Pancreas (tissue), 10 donors: ENCODE data around the gene KDM7A. TPM values are rescaled to one million over a fixed set of nuclear protein-coding genes. Genes with fewer than 3 reads are reported as not detected.

Source experiments
- ATAC-seq, 4 donors: fragments of 200-7000 bp; cut with Tn5 transposase; one replicate each; pipeline versions ENCODE4 v1.8.0 to v1.9.1; 2020; ENCODE audit warnings: mild to moderate bottlenecking in 4 of 4, moderate library complexity in 4 of 4
- DNase-seq, 6 donors: peaks; one replicate each; pipeline ENCODE4 v3.0.0-alpha.2; 2020
- FAIRE-seq: peaks from 2 replicates; lab custom pipeline; 2012; peaks lifted over from hg19 to GRCh38; lab: Jason Lieb, UNC
- H3K27ac ChIP-seq, 4 donors: fragments of 200-600 bp; sonication (generic); 1 replicate in 3 of 4; 2 replicates in 1 of 4; pipeline versions ENCODE4 v1.5.0 to v1.8.0; 2020
- H3K27me3 ChIP-seq, 4 donors: fragments of 200-600 bp; one replicate each; pipeline ENCODE4 v1.8.0; 2021
- H3K36me3 ChIP-seq, 3 donors: fragments of 200-600 bp; sonication (generic) in 1 of 3; one replicate each; pipeline versions ENCODE4 v1.5.0 to v1.8.0; 2020 to 2021
- H3K4me1 ChIP-seq, 3 donors: fragments of 200-600 bp; one replicate each; pipeline ENCODE4 v1.8.0; 2021
- H3K4me3 ChIP-seq, 4 donors: fragments of 200-600 bp; sonication (generic) in 2 of 4; one replicate each; pipeline versions ENCODE4 v1.5.0 to v1.8.0; 2020 to 2021
- H3K9me3 ChIP-seq, 4 donors: fragments of 200-600 bp; one replicate each; pipeline ENCODE4 v1.8.0; 2021
- WGBS, 2 donors: extraction: QIAGEN DNeasy Blood & Tissue Kit; methylation state at CpG; one replicate each; pipeline ENCODE4 v1.1.7; 2013; 5-methylcytosine and 5-hydroxymethylcytosine counted together
- intact Hi-C, 3 donors: fragments of 100-400 bp; cut with DNase I; formaldehyde crosslinking; loops; one replicate each; pipeline versions ENCODE4 v1.11.1 to v1.14.2; 2022
- polyA plus RNA-seq, 2 donors: library from polyadenylated mRNA; stranded (reverse); fragments of 200-250 nt; gene quantifications; one replicate each; pipeline ENCODE4 v1.2.3, GENCODE V29; 2013
- total RNA-seq, 6 donors: library from RNA; stranded (reverse); fragmentation: NEBNext Ultra II Directional in 4 of 6; extraction: Animal tissue kit (Norgen Biotek cat#: 25700) in 4 of 6; gene quantifications; one replicate each; pipeline versions ENCODE4 v1.2.1 to v1.2.4, GENCODE V29; 2021 to 2023
- TF ChIP-seq, protein P1 (sequence below), 4 donors: fragments of 200-600 bp; sonication (generic) in 3 of 4; IDR thresholded peaks; one replicate each; pipeline versions ENCODE4 v1.5.0 to v1.8.0; 2021; ENCODE audit warnings: antibody characterized with exemption in 4 of 4
- donor health status: healthy with polysubstance abuse.
- donor health status: DM: no; HTN: no; CAD: no; lungs with moderate emphysema.
- donor health status: DM: no; HTN: no; CAD: no.
- donor health status: control.
- donor health status: control.
- donor health status: Bipolar disorder and iron deficiency.
- donor health status: DM: yes; HTN: yes; CAD: no.
- donor health status: DM: no; HTN: no; CAD: no.
- donor health status: DM: no; HTN: no; CAD: no.
- donor health status: DM: yes; HTN: yes; CAD: no.

The KDM7A gene
- total and polyA plus RNA-seq, 8 donors = 3.3 to 8.5 (median 6.2) TPM

DNA sequence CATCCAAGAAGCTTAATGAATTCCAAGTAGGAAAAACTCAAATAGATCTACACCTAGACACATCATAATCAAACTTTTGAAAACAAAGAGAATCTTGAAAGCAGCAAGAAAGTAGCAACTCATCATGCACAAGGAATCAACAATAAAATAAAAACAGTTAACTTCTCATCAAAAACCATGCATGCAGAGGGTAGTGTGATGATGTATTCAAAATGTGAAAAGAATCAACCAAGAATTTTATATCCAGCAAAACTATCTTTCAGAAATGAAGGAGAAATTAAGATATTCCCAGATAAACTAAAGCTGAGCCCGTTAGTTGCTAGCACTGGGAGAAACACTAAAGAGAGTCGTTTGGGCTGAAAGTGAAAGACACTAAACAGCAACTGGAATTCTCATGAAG, 109.7 kb downstream of the KDM7A start:
- 70 to 78% methylated on average over 2 of the region's 2 CpGs for WGBS, 2 donors
- Histone ChIP-seq H3K9me3 (no peaks in the 10 kb centered on the region), H3K4me1 (no peaks in the 10 kb centered on the region), H3K36me3 (no peaks in the 10 kb centered on the region), H3K27me3 (no peaks in the 10 kb centered on the region), H3K4me3 (no peak overlapping the region), H3K27ac (no peak overlapping the region)
- intact Hi-C loops = no loop called here
- TF ChIP-seq, protein P1, sequence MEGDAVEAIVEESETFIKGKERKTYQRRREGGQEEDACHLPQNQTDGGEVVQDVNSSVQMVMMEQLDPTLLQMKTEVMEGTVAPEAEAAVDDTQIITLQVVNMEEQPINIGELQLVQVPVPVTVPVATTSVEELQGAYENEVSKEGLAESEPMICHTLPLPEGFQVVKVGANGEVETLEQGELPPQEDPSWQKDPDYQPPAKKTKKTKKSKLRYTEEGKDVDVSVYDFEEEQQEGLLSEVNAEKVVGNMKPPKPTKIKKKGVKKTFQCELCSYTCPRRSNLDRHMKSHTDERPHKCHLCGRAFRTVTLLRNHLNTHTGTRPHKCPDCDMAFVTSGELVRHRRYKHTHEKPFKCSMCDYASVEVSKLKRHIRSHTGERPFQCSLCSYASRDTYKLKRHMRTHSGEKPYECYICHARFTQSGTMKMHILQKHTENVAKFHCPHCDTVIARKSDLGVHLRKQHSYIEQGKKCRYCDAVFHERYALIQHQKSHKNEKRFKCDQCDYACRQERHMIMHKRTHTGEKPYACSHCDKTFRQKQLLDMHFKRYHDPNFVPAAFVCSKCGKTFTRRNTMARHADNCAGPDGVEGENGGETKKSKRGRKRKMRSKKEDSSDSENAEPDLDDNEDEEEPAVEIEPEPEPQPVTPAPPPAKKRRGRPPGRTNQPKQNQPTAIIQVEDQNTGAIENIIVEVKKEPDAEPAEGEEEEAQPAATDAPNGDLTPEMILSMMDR (IDR thresholded peaks at IDR 0.05) = no peak
- DNase-seq (no peak), ATAC-seq (no peak), FAIRE-seq (no peak)

DNA sequence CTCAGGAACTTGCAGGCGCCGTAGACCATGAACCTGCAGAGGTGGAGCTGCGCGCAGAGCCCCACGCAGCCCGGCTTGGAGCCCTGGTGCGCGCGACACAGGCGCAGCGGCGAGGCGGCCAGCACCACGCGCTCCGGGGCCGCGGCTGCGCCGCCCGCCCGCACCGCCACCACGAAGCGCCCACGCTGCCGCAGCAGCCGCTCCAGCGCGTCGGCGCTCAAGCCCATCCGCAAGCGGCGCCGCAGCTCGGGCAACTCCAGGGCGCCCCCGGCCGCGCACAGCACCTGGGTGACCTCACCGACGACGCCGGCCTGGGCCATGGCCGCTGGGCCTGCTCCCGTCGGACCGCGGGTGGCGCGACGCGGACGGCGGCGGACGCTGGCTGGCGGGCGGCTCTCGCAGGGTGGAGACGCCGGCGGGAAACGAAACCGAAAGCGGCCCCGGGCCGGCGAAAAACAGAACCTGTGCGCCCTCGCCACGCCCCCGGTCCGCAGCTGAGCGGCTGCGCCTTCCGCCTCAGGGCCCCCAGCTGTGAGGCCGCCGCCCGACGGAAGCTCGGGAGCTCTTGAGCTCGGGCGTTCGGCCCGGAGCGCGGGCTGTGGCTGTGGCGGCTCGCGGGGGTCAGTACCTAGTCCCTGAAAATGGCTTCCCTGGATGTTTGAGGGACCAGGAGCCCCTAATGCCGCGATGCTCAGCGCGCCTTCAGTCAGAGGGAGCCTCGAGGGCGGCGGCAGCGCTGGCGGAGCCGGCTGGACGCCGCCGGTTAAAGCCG, 114.1 kb downstream of the KDM7A start, which contains the start of gene PARP12:
Gene PARP12, minus strand, starts transcription at position 424 of the 772 bp plus-strand sequence. Its CDS starts 104 bp downstream, at position 320.
- DNase-seq (peak; percentile 86 to 95 (median 91)), ATAC-seq (peak; percentile 72 to 85 (median 80)), FAIRE-seq (no peak)
- 0% methylated on average over 100 to 106 of the region's 106 CpGs for WGBS, 2 donors
- TF ChIP-seq, protein P1 (IDR thresholded peaks at IDR 0.05) = no peak
- Histone ChIP-seq H3K4me3 (peak within 1 kb of the TSS; percentile 62 to 70 (median 66)), H3K9me3 (no peaks in the 10 kb centered on the region), H3K27ac (peak within 1 kb of the TSS; percentile 90 to 96 (median 92)), H3K27me3 (no peaks in the 10 kb centered on the region), H3K36me3 (no peaks in the 10 kb centered on the region), H3K4me1 (peaks cover 12 to 32% (median 24%) of the 10 kb centered on the region in 3 donors)
- intact Hi-C loops = no loop called here

DNA sequence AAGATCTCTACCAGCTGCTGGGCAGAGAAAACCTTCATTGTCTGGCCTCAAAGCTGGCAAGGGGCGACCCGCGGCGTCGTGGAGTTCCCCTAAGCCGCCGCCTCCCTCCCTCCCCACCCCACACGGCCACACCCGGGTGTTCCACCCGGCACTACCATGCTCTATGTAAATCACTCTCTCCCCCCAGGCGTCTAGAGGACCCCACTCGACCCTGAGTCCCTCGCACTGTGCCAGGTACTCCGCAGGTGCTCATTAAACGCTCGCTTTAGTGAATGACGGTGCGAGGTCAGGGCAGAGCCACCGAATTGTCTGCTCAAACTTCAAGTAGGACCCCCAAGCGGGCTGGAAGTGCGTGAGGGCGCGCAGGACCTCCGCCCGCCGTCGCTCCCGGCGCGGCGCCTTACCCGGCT, 114.7 kb downstream of the KDM7A start:
- FAIRE-seq = no peak
- 1% methylated on average over 32 of the region's 32 CpGs for WGBS, 2 donors
- no peaks in the 10 kb centered on the region for H3K36me3 ChIP-seq
- TF ChIP-seq, protein P1 (IDR thresholded peaks at IDR 0.05) = no peak
- no peaks in the 10 kb centered on the region for H3K27me3 ChIP-seq
- intact Hi-C loops = no loop called here
- H3K4me1 ChIP-seq = peaks cover 12 to 32% (median 24%) of the 10 kb centered on the region in 3 donors
- H3K27ac ChIP-seq = peak overlapping the region; percentile 90 to 96 (median 92)
- H3K9me3 ChIP-seq = no peaks in the 10 kb centered on the region
- ATAC-seq = peak; percentile 4 to 6 (median 4)
- DNase-seq = peak in 3 of 6 donors; percentile 28 to 69 (median 45)
- peak overlapping the region; percentile 62 to 70 (median 66) for H3K4me3 ChIP-seq

DNA sequence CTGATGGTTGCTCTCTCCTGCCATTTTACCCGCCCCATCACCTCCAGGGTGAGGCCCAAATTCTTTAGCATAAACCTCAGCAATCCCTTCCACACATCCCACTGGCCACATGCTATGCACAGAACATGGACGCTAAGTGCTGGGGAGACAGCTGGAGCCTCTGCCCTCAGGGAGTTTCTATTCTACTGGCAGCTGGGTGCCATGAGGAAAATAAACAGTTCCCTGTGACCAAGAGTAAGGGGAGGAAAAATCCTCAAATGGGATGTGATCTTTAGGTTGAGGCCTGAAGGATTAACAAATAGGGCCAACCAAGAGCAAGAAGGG, 115.2 kb downstream of the KDM7A start:
- TF ChIP-seq, protein P1 (IDR thresholded peaks at IDR 0.05) = no peak
- Histone ChIP-seq H3K36me3 (no peaks in the 10 kb centered on the region), H3K27ac (peak overlapping the region; percentile 90 to 96 (median 92)), H3K9me3 (no peaks in the 10 kb centered on the region), H3K4me3 (peak overlapping the region; percentile 62 to 70 (median 66)), H3K27me3 (no peaks in the 10 kb centered on the region), H3K4me1 (peaks cover 12 to 32% (median 24%) of the 10 kb centered on the region in 3 donors)
- ATAC-seq (no peak), DNase-seq (no peak), FAIRE-seq (no peak)
- intact Hi-C loops = no loop called here
- 84 to 92% methylated on average over 2 of the region's 2 CpGs for WGBS, 2 donors
